ENCODE results near the gene HECTD1.
A peak's percentile ranks its signal among the peaks of the same experiment; 100 is the strongest.
"Not testable (repeated sequence)": the region's sequence is repeated elsewhere in the genome, so short reads cannot be mapped to it uniquely, and the experiment has no call there.

HECTD1 gene

GRCh38 chr14:31207755-31208545 is at the start of gene HECTD1:
Gene HECTD1, minus strand, starts transcription at chr14:31207793. Its CDS starts 1,857 bp downstream, at chr14:31205936.
- peak; percentile 85 for DNase-seq (ENCODE audit: low read depth)

DNA sequence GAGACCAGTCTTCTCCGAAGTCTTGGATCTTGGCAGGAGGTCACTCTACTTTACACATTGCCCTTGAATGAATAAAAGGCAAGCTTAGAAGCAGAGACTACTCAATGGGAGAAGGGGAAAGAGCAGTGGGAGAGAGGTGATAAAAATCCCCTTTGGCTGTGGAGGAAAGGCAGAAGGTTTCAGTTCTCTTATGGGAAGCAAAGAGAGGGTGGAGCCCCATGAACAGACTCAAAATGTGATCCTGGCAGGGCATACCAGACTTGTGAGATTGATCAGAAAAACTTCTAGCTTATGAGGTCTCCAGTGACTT is 49.6 kb upstream of the HECTD1 start:
- DNase-seq (ENCODE audit: low read depth), result no peak

DNA sequence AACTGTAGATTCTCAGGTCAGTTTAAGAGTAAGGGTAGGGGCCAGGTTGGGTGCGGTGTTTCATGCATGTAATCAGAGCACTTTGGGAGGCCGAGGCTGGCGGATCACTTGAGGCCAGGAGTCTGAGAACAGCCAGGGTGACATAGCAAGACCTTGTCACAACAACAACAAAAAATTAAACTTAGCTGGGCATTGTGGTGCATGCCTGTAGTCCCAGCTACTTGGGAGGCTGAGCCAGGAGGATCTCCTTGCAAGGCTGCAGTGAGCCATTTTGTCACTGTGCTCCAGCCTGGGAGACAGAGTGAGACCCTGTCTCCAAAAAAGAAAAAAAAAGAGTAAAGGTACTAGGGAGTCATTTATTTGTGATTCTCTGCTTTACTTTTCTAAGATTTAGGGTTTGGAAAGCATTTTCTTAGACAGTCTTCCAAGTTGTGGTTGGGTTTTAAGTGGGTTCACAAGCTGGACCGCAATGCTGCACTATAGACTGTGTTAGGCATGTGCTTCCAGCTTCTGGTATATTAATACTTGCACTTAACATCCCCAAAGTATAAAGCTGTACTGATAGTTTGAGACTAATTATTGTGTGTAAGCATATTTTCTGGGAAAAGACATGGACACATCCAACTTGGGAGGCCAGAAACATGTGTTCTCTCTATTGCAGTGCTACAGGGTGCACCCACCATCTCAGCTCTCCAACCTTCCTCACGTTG is 49.1 kb upstream of the HECTD1 start:
- DNase-seq (ENCODE audit: low read depth), result no peak

DNA sequence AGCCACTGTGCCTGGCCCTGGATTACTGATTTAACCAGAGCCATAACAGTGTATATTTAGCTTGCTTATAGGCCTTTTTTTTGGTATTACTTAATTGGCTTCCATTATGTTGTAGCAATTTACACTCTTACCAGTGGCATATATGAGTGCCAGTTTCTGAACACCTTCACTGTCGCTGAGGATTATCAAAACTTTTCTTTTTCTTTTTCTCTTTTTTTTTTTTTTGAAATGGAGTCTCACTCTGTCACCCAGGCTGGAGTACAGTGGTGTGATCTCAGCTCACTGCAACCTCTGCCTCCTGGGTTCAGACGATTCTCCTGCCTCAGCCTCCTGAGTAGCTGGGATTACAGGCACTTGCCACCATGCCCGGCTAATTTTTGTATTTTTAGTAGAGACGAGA is 48.3 kb upstream of the HECTD1 start:
- DNase-seq (ENCODE audit: low read depth), result not testable (repeated sequence)

DNA sequence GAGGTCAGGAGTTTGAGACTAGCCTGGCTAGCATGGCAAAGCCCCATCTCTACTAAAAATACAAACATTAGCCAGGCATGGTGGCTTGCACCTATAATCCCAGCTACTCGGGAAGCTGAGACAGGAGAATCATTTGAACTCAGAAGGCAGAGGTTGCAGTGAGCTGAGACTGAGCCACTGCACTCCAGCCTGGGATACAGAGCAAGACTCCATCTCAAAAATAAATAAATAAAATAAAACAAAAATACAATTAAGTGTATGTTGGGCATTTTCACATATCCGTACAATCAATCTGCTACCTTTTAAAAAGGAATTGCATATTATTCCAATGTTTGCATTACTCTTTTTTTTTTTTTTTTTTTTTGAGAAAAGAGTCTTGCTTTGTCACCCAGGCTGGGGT is 47.7 kb upstream of the HECTD1 start:
- DNase-seq (ENCODE audit: low read depth), result no peak

DNA sequence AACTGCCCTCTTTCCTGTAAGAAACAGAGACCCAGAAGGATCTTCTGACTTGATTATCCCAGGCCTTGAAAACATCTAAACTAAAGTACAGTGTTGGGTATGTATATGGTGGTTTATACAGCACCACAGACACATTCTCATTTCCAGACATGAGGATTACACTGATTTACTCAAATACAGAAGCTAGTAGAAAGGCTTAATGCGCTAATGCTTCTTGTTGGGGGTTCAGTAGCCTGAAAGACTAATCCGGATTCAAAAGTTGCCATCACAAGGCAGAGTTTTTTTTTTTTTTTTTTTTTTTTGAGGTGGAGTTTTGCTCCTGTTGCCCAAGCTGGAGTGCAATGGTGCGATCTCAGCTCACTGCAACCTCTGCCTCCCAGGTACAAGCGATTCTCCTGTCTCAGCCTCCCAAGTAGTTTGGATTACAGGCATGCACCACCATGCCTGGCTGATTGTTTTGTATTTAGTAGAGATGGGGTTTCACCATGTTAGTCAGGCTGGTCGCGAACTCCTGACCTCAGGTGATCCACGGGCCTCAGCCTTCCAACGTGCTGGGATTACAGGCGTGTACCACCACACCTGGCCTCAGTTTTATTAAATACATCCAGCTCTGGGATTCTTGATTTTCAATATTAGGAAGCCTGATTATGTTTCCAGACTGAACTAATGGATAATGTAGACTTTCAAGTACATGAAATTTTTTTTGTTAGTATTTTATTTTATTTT is 46.3 kb upstream of the HECTD1 start:
- DNase-seq (ENCODE audit: low read depth), result no peak

DNA sequence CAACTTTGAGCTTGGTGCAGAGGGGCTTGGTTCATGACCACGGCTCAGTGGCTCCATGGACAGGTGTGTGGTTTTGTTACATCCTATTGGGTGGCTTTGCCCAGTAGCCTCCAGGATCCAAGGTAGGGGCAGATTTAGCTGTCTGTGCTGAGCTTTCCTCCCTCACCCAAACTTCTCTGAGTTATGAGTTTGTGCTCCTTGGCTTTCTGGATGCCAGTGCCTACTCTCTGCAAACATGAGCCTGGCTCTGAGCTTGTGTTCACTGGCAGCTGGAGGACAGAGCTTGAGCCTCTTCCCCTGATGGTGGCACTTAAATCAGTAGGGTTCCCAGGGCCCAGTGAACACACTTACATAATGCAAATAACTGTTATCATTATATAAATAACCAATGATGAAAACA is 45.3 kb upstream of the HECTD1 start:
- DNase-seq (ENCODE audit: low read depth), result no peak

GRCh38 chr14:31251028-31251958 is 43.7 kb upstream of the HECTD1 start:
- no peak for DNase-seq (ENCODE audit: low read depth)

- no peak for DNase-seq (ENCODE audit: low read depth)
These were observed 37.0 kb upstream of the HECTD1 start for GRCh38 chr14:31244626-31245025.

DNA sequence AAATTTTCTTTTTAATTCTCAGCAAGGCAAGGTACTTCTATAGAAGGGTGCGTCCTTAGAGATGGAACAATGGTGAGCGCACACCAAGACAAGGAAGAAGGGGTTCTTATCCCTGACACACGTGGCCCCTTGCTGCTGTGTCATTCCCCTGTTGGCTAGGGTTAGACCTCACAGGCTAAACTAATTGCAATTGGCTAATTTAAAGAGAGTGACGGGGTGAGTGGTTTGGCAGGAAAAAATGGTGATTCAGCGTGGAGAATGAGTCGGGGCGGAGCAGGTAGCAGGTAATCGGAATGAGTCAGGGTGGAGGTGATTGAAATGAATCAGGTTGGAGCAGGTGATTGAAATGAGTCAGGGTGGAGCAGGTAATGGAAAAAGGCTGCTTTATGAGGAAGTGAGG is 36.3 kb upstream of the HECTD1 start:
- DNase-seq (ENCODE audit: low read depth), result no peak

- DNase-seq (ENCODE audit: low read depth), result not testable (repeated sequence)
These were observed 34.8 kb upstream of the HECTD1 start for GRCh38 chr14:31242161-31242940.

DNA sequence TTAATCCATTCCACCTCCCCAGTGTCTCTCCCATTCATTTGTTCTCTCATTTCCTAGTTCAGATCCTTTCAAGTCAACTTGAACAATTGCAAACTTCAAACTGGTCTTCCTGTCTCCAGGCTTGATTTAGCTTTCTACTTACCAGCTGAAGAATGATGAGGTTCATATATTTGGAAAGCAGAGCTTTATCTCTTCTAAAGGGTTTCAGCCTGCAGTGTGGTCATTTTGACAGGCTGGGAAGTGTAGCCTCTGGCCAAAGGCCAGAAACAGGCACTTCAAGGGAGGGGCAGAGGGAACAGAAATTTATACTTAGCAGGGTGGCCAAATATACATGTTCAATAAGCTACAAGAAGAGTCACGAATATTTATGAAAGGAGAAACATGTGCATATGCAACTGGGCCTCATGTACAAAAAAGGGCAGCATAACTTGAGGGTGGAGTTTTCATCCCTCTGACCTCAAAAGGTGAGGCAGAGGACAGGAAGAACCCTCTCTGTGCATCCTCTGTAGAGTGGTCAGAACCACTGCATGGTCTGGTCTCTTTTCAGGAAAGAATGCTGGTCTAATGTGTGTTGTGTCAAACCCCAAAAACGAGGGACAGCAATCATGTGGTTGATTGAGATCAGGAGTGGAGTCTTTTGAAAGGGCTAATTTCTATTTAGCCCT is 34.0 kb upstream of the HECTD1 start:
- DNase-seq (ENCODE audit: low read depth), result no peak

DNA sequence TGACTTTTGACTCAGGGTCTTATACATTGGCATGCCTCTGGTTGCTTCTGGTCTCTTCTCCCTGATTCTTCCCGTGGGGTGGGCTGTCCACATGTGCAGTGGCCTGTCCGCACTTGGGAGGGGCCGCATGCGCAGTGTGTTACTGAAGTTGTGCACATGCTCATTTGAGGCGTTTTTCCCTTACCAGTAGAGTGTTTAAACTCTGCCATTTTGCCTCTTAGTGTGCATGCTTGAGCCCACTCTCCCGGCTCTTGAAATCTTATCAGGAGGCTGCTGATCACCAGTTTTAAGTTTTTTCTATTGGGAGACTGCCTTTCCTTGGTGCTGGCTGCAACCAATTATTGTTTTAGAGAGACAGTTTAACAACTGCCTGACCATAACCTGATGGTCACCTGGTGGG is 32.1 kb upstream of the HECTD1 start:
- DNase-seq (ENCODE audit: low read depth), result no peak

- no peak for DNase-seq (ENCODE audit: low read depth)
These were observed 27.9 kb upstream of the HECTD1 start for GRCh38 chr14:31235462-31235861.

- no peak for DNase-seq (ENCODE audit: low read depth)
These were observed 24.5 kb upstream of the HECTD1 start for GRCh38 chr14:31232081-31232480.

GRCh38 chr14:31231272-31231671 is 23.7 kb upstream of the HECTD1 start:
- not testable (repeated sequence) for DNase-seq (ENCODE audit: low read depth)

DNA sequence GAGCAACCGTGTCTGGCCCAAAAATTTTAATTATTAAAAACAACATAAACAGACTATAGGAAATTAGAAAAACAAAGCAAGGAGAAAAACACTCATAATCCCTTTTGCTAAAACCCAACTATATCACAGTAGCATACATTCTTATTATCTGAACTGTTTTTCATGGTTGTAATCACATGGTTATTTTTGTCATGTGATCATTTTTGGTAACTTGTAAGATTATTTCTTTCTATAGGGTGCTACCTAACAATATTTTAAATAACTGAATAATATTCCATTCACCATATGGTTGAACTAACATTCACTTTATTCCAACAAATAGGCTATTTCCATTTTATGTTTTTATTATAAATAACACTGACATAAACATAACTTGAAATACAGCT is 23.0 kb upstream of the HECTD1 start:
- DNase-seq (ENCODE audit: low read depth), result no peak

GRCh38 chr14:31229638-31230572 is 22.3 kb upstream of the HECTD1 start:
- no peak for DNase-seq (ENCODE audit: low read depth)

DNA sequence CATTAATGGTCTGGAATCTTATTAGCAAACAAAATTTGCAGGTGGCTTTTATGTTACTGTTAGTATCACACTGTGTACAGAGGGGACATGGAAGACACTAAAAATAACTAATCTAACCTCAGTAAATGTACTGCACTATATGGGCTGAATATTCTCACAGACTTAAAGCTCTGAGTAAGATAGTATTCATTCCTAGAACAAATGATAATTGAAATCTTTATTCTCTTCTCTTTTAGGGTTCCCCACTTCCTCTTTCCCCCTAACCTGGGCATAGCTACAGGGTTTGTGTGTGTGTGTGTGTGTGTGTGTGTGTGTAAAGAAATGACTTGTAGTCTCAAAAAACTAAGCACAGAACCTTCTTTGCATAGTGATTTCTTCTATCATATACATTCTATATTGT is 21.4 kb upstream of the HECTD1 start:
- DNase-seq (ENCODE audit: low read depth), result no peak

GRCh38 chr14:31228533-31228932 is 20.9 kb upstream of the HECTD1 start:
- DNase-seq (ENCODE audit: low read depth), result no peak
